Esophagus muscularis mucosa (tissue), 4 donors: ENCODE measurements around the gene FETUB. TPM values are rescaled to one million over a fixed set of nuclear protein-coding genes. Genes with fewer than 3 reads are reported as not detected.

ENCODE experiments used
- DNase-seq: peaks from one replicate; pipeline ENCODE4 v3.0.0-alpha.2; 2017; ENCODE audit errors: extremely low spot score
- H3K27ac ChIP-seq, 4 donors: fragments of 200-600 bp; sonication (generic); replicated peaks in 1 of 4; 1 replicate in 3 of 4; 2 replicates in 1 of 4; pipeline ENCODE4 v1.5.1; 2016 to 2019; ENCODE audit warnings: mild to moderate bottlenecking in 1 of 4
- H3K27me3 ChIP-seq, 4 donors: fragments of 200-600 bp; sonication (generic); one replicate each; pipeline versions ENCODE4 v1.5.1 to v1.6.0; 2016 to 2019
- H3K36me3 ChIP-seq, 4 donors: fragments of 200-600 bp; sonication (generic); one replicate each; pipeline ENCODE4 v1.5.1; 2016 to 2019
- H3K4me1 ChIP-seq, 4 donors: fragments of 200-600 bp; sonication (generic); one replicate each; pipeline ENCODE4 v1.5.1; 2016 to 2019
- H3K4me3 ChIP-seq, 4 donors: fragments of 200-600 bp; sonication (generic); 1 replicate in 2 of 4; 2 replicates in 2 of 4; pipeline ENCODE4 v1.5.1; 2016 to 2019; ENCODE audit warnings: mild to moderate bottlenecking in 4 of 4, moderate library complexity in 1 of 4
- H3K9me3 ChIP-seq, 4 donors: fragments of 200-600 bp; sonication (generic); 1 replicate in 3 of 4; 2 replicates in 1 of 4; pipeline ENCODE4 v1.5.1; 2016 to 2019
- EP300 ChIP-seq: sonication (generic); formaldehyde crosslinking; IDR thresholded peaks from one replicate; pipeline ENCODE4 v1.6.1; 2017; ENCODE audit warnings: antibody characterized with exemption
- POLR2A ChIP-seq: fragments of 450-650 bp; IDR thresholded peaks from one replicate; pipeline ENCODE4 v1.6.1; 2017; ENCODE audit warnings: antibody characterized with exemption, moderate library complexity, mild to moderate bottlenecking, low read depth
- POLR2AphosphoS5 ChIP-seq, 2 donors: sonication (generic); formaldehyde crosslinking; IDR thresholded peaks; one replicate each; pipeline ENCODE4 v1.6.1; 2017; ENCODE audit warnings: antibody characterized with exemption in 2 of 2
- WGBS: methylation state at CpG from one replicate; pipeline ENCODE4 v1.1.5; 2018; 5-methylcytosine and 5-hydroxymethylcytosine counted together
- intact Hi-C: fragments of 100-400 bp; cut with DNase I; formaldehyde crosslinking; loops from one replicate; pipeline ENCODE4 v1.15.1; 2023
- total RNA-seq, 4 donors: library from RNA; depleted of rRNA; stranded (reverse); fragments of >200 nt; gene quantifications; one replicate each; pipeline versions ENCODE4 v1.1.0 to v1.2.1, GENCODE V29; 2016
- TF ChIP-seq, protein P1 (sequence below), 3 experiments: fragments of 200-600 bp in 2 of 3; fragments of 450-650 bp in 1 of 3; sonication (generic) in 2 of 3; IDR thresholded peaks; one replicate each; pipeline ENCODE4 v1.5.1; 2017 to 2019; ENCODE audit warnings: antibody characterized with exemption in 3 of 3, mild to moderate bottlenecking in 2 of 3, moderate library complexity in 1 of 3

The FETUB gene
- total RNA-seq, 4 donors from 2014 or later = not detected

DNA sequence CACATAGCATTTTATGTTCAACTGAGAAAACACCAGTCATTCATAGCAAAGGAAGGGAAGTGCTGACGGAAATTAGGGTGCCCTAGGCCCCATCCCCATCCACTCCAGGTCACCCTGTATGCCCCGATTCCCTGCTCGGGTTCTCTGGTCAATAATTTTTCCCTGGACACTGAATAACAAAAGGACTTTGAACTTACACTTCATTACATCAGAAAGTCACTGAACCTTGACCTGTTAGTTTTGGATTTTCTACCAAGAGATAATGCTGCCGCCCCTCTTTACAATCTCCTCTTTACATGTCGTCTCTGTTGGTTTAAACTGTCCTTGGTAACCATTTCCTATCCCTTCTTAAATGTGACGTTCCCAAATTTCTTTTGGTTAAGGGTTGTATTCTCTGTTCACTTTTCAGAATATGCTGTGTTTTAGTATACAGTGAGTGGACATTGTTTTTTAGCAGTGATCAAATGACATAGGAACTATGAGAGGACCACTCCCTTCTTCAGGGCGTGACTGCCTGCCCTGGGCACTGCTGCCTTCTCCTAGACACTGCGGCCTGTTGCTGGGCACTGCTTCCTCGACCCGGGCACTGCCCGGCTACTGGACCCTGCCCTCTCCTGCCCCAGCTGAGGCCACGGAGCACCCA, 40.9 kb upstream of the FETUB start:
- Histone ChIP-seq H3K27ac (no peak overlapping the region), H3K27me3 (peaks cover 0 to 6% (median 0%) of the 10 kb centered on the region in 4 donors), H3K4me1 (peaks cover 0 to 9% (median 0%) of the 10 kb centered on the region in 4 donors), H3K9me3 (no peaks in the 10 kb centered on the region), H3K36me3 (no peaks in the 10 kb centered on the region), H3K4me3 (no peak overlapping the region)
- intact Hi-C loops = no loop called here
- WGBS = 82% methylated on average over 12 of the region's 12 CpGs
- no peak for DNase-seq
- TF ChIP-seq POLR2A (no peak), EP300 (no peak), POLR2AphosphoS5 (IDR thresholded peaks at IDR 0.05) (no peak)
- TF ChIP-seq, protein P1, sequence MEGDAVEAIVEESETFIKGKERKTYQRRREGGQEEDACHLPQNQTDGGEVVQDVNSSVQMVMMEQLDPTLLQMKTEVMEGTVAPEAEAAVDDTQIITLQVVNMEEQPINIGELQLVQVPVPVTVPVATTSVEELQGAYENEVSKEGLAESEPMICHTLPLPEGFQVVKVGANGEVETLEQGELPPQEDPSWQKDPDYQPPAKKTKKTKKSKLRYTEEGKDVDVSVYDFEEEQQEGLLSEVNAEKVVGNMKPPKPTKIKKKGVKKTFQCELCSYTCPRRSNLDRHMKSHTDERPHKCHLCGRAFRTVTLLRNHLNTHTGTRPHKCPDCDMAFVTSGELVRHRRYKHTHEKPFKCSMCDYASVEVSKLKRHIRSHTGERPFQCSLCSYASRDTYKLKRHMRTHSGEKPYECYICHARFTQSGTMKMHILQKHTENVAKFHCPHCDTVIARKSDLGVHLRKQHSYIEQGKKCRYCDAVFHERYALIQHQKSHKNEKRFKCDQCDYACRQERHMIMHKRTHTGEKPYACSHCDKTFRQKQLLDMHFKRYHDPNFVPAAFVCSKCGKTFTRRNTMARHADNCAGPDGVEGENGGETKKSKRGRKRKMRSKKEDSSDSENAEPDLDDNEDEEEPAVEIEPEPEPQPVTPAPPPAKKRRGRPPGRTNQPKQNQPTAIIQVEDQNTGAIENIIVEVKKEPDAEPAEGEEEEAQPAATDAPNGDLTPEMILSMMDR (IDR thresholded peaks at IDR 0.05) = no peak

DNA sequence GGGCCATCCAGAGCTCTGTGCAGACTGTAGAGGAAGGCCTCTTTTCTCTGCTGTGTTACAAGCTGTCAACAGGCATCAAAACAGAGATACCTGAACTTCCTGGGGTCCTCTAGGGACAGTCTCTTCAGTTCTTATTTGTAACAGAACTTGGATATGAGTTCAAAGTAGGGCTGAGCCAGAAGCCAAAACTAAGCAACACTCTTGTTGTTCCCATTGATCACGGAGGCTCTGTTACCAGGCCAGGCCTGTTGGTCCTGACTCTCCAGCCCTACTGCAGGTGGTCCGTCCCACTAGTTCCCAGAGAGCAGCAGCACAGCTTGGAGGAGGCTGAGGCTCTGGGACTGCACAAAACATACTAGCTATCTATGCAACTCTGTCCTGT, 40.4 kb upstream of the FETUB start:
- DNase-seq = no peak
- Histone ChIP-seq H3K4me3 (no peak overlapping the region), H3K4me1 (peaks cover 0 to 9% (median 0%) of the 10 kb centered on the region in 4 donors), H3K9me3 (no peaks in the 10 kb centered on the region), H3K27ac (no peak overlapping the region), H3K36me3 (no peaks in the 10 kb centered on the region), H3K27me3 (peaks cover 0 to 6% (median 0%) of the 10 kb centered on the region in 4 donors)
- intact Hi-C loops = no loop called here
- WGBS = 95% methylated on average over 2 of the region's 2 CpGs
- TF ChIP-seq, protein P1 (IDR thresholded peaks at IDR 0.05) = no peak
- TF ChIP-seq POLR2AphosphoS5 (IDR thresholded peaks at IDR 0.05) (no peak), POLR2A (no peak), EP300 (no peak)

DNA sequence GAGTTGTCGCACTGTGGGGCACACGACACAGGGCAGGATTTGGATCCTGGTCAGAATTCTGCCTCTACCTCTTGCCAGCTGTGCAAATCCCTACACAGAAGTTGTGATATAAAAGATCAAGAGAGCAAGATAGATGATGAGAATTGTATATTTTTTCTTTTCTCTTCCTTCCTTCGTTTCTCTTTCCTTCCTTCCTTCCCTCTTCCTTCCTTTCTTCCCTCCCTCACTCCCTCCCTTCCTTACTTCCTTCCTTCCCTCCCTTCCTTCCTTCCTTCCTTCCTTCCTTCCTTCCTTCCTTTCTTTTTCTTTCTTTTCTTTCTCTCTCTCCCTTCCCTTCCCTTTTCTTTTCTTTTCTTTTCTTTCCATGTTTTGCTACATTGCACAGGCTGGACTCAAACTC, 39.3 kb upstream of the FETUB start:
- Histone ChIP-seq H3K27ac (no peak overlapping the region), H3K4me3 (no peak overlapping the region), H3K4me1 (peaks cover 0 to 9% (median 0%) of the 10 kb centered on the region in 4 donors), H3K9me3 (no peaks in the 10 kb centered on the region), H3K36me3 (no peaks in the 10 kb centered on the region), H3K27me3 (peaks cover 0 to 6% (median 0%) of the 10 kb centered on the region in 4 donors)
- intact Hi-C loops = no loop called here
- 65% methylated on average over 3 of the region's 3 CpGs for WGBS
- no peak for DNase-seq
- TF ChIP-seq, protein P1 (IDR thresholded peaks at IDR 0.05) = no peak
- TF ChIP-seq POLR2AphosphoS5 (IDR thresholded peaks at IDR 0.05) = no peak

DNA sequence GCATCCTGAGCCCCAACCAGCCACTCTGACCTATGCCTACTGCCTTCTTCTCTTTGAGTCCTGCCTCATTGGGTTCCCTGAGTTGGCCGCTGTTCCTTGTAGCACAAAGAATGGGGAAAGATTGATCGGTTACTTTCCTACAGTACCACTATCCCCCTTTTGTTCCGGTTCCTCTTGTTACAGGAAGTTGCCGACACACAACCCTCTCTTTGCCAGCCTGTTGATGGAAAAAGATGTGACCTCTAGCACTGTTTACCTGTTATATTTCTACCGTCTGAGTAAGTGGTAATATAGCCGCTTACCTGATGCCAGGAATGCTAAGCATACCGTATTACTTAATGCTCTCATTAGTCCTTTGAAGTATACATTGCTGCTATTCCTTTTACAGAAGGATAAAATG, 37.0 kb upstream of the FETUB start:
- Histone ChIP-seq H3K4me3 (no peak overlapping the region), H3K4me1 (peaks cover 0 to 7% (median 0%) of the 10 kb centered on the region in 4 donors), H3K27me3 (peaks cover 0 to 6% (median 0%) of the 10 kb centered on the region in 4 donors), H3K9me3 (no peaks in the 10 kb centered on the region), H3K36me3 (no peaks in the 10 kb centered on the region), H3K27ac (no peak overlapping the region)
- 81% methylated on average over 7 of the region's 7 CpGs for WGBS
- intact Hi-C loops = no loop called here
- no peak for DNase-seq
- TF ChIP-seq, protein P1 (IDR thresholded peaks at IDR 0.05) = no peak
- TF ChIP-seq EP300 = no peak
- TF ChIP-seq POLR2A = no peak
- no peak for TF ChIP-seq POLR2AphosphoS5 (IDR thresholded peaks at IDR 0.05)

DNA sequence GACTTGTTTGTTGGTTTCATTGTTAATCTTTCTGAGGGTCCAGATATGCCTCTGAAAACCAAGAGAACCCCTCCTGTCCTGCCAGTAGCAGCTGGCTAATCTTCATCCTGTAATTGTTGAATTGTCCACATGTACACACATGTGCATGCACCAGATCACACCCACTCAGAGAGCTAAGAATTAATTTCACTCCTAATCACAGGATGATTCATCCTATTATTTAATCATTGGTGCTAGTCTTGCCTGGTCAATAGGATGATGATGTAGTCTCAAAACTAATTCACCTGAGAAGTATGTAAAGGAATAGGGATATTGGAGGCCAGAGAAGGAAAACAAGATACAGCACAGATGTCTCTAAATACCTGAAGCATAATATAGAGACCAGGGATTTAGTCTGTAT, 35.1 kb upstream of the FETUB start:
- intact Hi-C loops = no loop called here
- H3K4me1 ChIP-seq = no peaks in the 10 kb centered on the region

More for the DNA sequence above, 35.1 kb upstream of the FETUB start:
- Histone ChIP-seq H3K36me3 (no peaks in the 10 kb centered on the region), H3K4me3 (no peak overlapping the region), H3K9me3 (no peaks in the 10 kb centered on the region), H3K27me3 (peaks cover 0 to 6% (median 0%) of the 10 kb centered on the region in 4 donors), H3K27ac (no peak overlapping the region)
- DNase-seq = no peak
- no peak for TF ChIP-seq EP300
- TF ChIP-seq POLR2A = no peak
- TF ChIP-seq, protein P1 (IDR thresholded peaks at IDR 0.05) = no peak
- TF ChIP-seq POLR2AphosphoS5 (IDR thresholded peaks at IDR 0.05) = no peak
